Astrocyte of the cerebellum (primary cell): ENCODE data around the gene PTGER1.

Experiments used
- DNase-seq: peaks from one replicate; pipeline ENCODE4 v3.0.0-alpha.2; 2011; ENCODE audit warnings: low read depth
- H3K4me3 ChIP-seq: 2 replicates; pipeline ENCODE4 v1.5.1; 2011; ENCODE audit warnings: mild to moderate bottlenecking, low read depth, low read length, moderate library complexity
- CTCF ChIP-seq: IDR thresholded peaks from 2 replicates; pipeline ENCODE4 v1.5.1; 2012; ENCODE audit warnings: low read length, low read depth, moderate library complexity, mild to moderate bottlenecking; ENCODE audit errors: missing control alignments
- in situ Hi-C: cut with HindIII; loops from 2 replicates; pipeline ENCODE4 v1.10.0; 2017; ENCODE audit warnings: low sequenced_read_pairs

The PTGER1 gene

GRCh38 chr19:14449321-14449720 is 25.8 kb downstream of the PTGER1 start:
- DNase-seq = no peak
- no peak overlapping the region for H3K4me3 ChIP-seq
- in situ Hi-C loops = no loop called here
- no peak for TF ChIP-seq CTCF

GRCh38 chr19:14446336-14447036 is 28.7 kb downstream of the PTGER1 start:
- no peak for DNase-seq
- TF ChIP-seq CTCF = no peak

GRCh38 chr19:14443632-14444216 is 31.4 kb downstream of the PTGER1 start:
- no peak for DNase-seq
- TF ChIP-seq CTCF = no peak
- in situ Hi-C loops = no loop called here
- no peak overlapping the region for H3K4me3 ChIP-seq

More at GRCh38 chr19:14446336-14447036, 28.7 kb downstream of the PTGER1 start:
- in situ Hi-C loops = no loop called here
- H3K4me3 ChIP-seq = no peak overlapping the region

GRCh38 chr19:14442891-14443631 is 32.1 kb downstream of the PTGER1 start:
- in situ Hi-C loops = no loop called here
- TF ChIP-seq CTCF = no peak
- H3K4me3 ChIP-seq = no peak overlapping the region
- no peak for DNase-seq

GRCh38 chr19:14441041-14441938 is 33.9 kb downstream of the PTGER1 start:
- no peak overlapping the region for H3K4me3 ChIP-seq
- in situ Hi-C loops = no loop called here
- TF ChIP-seq CTCF = no peak
- DNase-seq = no peak

GRCh38 chr19:14440049-14440448 is 35.1 kb downstream of the PTGER1 start:
- in situ Hi-C loops = no loop called here
- H3K4me3 ChIP-seq = no peak overlapping the region
- no peak for TF ChIP-seq CTCF
- DNase-seq = no peak
